ENCODE results near the gene KCNJ9.

The KCNJ9 gene

DNA sequence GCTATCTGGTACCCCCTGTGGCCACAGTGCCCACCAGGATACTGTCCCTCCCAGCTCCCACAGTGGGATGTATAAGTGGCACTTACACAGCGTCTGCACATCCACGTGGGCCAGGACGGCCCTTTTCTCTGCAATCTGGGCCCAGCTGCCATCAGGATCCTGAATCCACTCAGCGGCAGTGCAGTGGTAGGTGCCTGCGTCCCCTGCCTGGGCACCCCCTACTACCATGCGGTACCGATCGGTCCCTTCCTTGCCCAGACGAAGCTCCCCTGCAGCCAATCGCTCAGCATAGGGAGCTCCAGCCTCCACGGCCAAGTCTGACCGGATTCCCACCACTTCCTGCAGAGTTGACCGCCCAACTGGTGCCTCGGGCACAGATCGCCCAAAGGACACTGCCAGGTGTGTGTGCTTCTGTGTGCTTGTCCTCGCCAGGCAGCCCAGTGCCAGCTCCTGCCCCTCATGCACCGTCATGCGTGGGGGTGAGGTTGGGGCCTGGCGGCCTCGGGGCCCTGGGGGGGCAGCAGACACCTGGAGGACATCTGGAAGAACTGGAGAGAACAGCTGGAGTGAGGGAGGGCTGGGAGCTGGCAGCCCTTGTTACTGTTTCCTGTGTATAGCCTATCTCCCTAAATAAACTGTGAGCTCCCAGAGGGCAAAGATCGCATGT is 12.4 kb downstream of the KCNJ9 start:
- H3K27me3 Mint-ChIP-seq (ENCODE audit: low read depth, poor library complexity) = peaks cover 14% of the 10 kb centered on the region
- no peaks in the 10 kb centered on the region for H3K36me3 Mint-ChIP-seq (ENCODE audit: low read depth)
- H3K27ac Mint-ChIP-seq = no peak overlapping the region
- no peak for DNase-seq
- TF ChIP-seq, protein P1, sequence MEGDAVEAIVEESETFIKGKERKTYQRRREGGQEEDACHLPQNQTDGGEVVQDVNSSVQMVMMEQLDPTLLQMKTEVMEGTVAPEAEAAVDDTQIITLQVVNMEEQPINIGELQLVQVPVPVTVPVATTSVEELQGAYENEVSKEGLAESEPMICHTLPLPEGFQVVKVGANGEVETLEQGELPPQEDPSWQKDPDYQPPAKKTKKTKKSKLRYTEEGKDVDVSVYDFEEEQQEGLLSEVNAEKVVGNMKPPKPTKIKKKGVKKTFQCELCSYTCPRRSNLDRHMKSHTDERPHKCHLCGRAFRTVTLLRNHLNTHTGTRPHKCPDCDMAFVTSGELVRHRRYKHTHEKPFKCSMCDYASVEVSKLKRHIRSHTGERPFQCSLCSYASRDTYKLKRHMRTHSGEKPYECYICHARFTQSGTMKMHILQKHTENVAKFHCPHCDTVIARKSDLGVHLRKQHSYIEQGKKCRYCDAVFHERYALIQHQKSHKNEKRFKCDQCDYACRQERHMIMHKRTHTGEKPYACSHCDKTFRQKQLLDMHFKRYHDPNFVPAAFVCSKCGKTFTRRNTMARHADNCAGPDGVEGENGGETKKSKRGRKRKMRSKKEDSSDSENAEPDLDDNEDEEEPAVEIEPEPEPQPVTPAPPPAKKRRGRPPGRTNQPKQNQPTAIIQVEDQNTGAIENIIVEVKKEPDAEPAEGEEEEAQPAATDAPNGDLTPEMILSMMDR (IDR thresholded peaks at IDR 0.05) = no peak
- no peak overlapping the region for H3K4me3 Mint-ChIP-seq
- H3K9me3 Mint-ChIP-seq = no peaks in the 10 kb centered on the region
- H3K4me1 Mint-ChIP-seq = peaks cover 30% of the 10 kb centered on the region

DNA sequence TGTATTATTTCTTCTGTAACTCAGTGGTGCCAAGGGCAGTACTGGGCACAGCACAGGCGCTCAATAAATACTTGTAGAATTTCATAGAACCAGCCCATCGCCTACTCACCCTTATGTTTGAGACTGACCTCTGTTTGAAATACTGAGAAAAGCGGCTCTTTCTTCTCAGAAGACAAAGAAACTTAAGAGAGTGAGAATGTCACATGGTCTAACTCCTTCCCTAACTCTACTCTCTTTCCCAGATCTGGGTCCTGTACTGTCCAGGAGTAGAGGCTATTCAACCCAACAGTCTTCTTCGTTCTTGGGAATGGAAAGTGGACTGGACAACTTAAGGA is 12.9 kb downstream of the KCNJ9 start:
- no peak overlapping the region for H3K4me3 Mint-ChIP-seq
- peaks cover 33% of the 10 kb centered on the region for H3K4me1 Mint-ChIP-seq
- DNase-seq = no peak
- TF ChIP-seq, protein P1 (IDR thresholded peaks at IDR 0.05) = no peak
- no peaks in the 10 kb centered on the region for H3K36me3 Mint-ChIP-seq (ENCODE audit: low read depth)
- no peaks in the 10 kb centered on the region for H3K9me3 Mint-ChIP-seq
- peaks cover 12% of the 10 kb centered on the region for H3K27me3 Mint-ChIP-seq (ENCODE audit: low read depth, poor library complexity)
- H3K27ac Mint-ChIP-seq = no peak overlapping the region

DNA sequence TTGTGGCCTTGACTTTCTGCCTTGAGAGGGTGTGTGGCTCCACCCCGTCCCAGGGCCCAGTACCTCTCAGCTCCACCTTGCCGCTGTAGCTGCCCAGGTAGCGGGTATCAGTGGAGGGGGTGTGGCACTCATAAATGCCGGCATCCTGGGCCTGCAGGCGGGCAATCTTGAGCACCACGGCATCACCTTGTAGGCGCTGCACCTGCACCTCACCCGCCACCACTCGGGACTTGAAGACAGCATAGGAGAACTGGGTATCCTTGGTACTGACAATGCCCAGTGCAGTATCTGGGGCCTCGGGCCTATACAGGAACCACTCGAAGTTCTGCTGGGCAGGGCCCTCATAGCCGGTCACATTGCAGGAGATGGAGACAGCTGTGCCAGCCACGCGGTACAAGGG is 13.5 kb downstream of the KCNJ9 start:
- TF ChIP-seq, protein P1 (IDR thresholded peaks at IDR 0.05) = no peak
- no peaks in the 10 kb centered on the region for H3K36me3 Mint-ChIP-seq (ENCODE audit: low read depth)
- no peak for DNase-seq
- H3K4me1 Mint-ChIP-seq = peaks cover 36% of the 10 kb centered on the region
- no peak overlapping the region for H3K4me3 Mint-ChIP-seq
- H3K9me3 Mint-ChIP-seq = no peaks in the 10 kb centered on the region
- peaks cover 15% of the 10 kb centered on the region for H3K27me3 Mint-ChIP-seq (ENCODE audit: low read depth, poor library complexity)
- no peak overlapping the region for H3K27ac Mint-ChIP-seq

DNA sequence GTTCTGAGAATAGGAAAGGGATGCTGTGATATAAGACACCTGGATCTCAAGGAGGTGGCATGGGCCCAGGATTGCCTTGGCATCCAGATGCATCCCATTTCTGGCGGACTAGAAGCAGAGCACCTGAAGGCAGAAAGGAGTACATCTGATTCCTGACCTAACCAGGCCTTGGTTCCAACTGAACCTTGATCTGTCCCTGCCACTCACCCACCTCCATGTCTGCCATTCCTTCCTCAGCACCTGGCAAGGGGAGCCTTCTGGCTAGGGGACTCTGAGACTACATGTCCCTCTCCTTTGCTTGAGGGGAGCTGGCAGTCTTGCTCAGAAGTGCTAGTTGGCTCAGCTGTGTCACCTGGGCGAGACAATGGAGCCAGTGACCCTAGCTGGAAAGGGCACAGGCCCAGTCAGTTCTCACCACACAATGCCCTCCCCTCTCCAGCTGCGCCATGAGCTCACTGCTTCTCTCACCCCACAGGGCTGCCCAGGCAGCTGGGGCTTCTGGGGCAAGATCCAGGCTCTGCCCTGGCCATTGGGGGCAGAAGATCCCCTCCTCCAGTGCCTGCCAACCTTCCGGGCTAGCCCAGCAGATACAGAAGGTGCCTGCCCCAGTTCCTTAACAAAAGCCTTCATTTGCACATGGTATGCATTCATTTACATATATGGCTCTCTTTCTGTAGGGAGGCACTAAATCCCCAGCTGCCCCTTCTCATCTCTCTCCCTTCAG is 14.2 kb downstream of the KCNJ9 start:
- H3K36me3 Mint-ChIP-seq (ENCODE audit: low read depth) = no peaks in the 10 kb centered on the region
- H3K27me3 Mint-ChIP-seq (ENCODE audit: low read depth, poor library complexity) = peaks cover 18% of the 10 kb centered on the region
- H3K4me1 Mint-ChIP-seq = peaks cover 36% of the 10 kb centered on the region
- H3K27ac Mint-ChIP-seq = no peak overlapping the region
- TF ChIP-seq, protein P1 (IDR thresholded peaks at IDR 0.05) = no peak
- no peak overlapping the region for H3K4me3 Mint-ChIP-seq
- H3K9me3 Mint-ChIP-seq = no peaks in the 10 kb centered on the region
- DNase-seq = no peak

DNA sequence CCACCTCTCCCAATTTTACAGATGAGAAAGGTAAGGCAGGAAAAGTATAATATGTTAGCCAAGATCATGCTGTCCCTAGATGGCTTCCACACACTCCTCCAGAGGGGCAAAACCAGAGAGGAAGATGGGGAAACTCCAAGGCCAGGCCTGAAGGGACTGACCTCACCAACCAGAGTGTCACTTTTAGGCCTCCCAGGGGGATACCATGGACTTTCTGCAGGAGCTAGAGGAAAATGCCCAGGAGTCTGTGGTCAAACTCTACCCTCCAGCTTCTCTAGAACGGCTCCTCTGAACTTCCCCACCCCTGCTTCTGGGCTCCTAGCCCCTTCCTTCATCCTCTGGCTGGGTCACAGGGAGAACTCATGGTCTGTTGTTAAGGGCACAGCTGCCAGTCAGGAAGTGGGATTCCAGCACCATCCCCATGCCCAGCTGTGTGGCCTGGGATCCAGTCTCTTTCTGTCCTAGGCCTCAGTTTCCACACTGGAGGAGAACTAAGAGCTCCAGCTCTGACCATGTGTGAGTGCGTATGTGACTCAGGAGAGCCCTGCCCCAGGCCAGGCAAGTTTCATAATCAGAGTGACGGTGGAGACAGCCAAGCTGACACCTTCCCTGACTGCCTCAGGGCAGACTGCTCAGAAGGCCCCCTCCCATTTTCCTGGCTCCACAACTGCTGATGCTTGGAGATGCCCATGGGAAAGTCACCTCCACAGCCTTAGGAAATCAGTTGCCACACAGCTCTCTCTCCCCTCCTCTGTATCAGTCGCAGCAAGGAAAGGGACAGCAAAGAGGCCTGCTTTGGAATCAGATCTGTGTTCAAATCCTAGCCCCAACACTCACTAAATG is 15.2 kb downstream of the KCNJ9 start:
- no peak for DNase-seq
- no peaks in the 10 kb centered on the region for H3K9me3 Mint-ChIP-seq
- TF ChIP-seq, protein P1 (IDR thresholded peaks at IDR 0.05) = no peak
- no peaks in the 10 kb centered on the region for H3K36me3 Mint-ChIP-seq (ENCODE audit: low read depth)
- H3K27me3 Mint-ChIP-seq (ENCODE audit: low read depth, poor library complexity) = peaks cover 18% of the 10 kb centered on the region
- peaks cover 36% of the 10 kb centered on the region for H3K4me1 Mint-ChIP-seq
- no peak overlapping the region for H3K27ac Mint-ChIP-seq
- H3K4me3 Mint-ChIP-seq = peak overlapping the region; percentile 91
